Measurements from ENCODE around the gene NGDN. TPM values are rescaled to one million over a fixed set of nuclear protein-coding genes. Genes with fewer than 3 reads are reported as not detected.

Gene NGDN
- total and polyA plus RNA-seq, 2 donors (not counting 3 experiments of a cell fraction or from before 2014, with no cell fraction given): 25.6 to 36.5 TPM

DNA sequence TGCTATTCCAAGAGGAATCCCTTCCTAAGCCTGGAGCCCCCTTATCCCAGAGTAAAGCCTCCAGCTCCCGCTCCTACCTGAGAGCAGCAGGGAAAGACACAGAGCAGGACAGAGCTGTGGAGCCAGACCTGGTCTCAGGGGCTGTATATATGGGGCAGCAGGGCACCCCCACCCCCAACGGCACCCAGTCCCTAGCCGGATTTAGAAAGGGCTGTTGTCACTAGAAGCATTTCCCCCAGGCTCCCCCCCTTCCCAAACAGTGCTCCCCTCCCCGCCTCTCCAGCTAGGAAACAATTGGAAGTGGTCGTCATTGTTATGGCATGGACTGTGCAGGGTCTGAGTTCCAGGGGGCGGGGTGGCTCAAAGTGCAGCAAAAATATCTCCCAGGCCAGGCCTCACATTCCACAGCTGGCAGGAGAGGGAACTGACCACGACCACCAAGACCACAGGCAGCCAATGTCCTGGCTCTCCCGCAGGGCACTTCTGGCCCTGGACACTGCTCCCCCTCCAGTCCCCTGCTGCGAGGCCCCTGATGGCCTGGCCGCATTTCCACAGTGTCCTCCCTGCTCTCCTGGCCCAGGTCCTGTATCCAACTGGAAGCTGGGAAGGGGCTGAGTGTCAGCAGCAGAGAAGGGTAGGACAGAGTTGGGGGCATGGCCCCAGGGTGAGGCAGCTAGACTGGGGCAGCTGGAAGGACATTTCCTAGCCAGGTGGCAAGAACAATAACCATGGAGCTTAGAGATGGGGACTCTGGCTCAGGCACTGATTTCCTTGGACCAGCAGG is 33.8 kb upstream of the NGDN start, which contains the start of gene MYH7:
Gene MYH7 (minus strand): TSS at position 118 of the 784 bp plus-strand sequence. CDS start 1,928 bp downstream, outside the sequence.
- no peak within 1 kb of the TSS for H3K4me2 ChIP-seq (ENCODE audit: insufficient read depth, low read length)
- POLR2A ChIA-PET: no interaction called here

More for the DNA sequence above, 33.8 kb upstream of the NGDN start, which contains the start of gene MYH7:
- FAIRE-seq: no peak
- Histone ChIP-seq H3K4me1 (ENCODE audit: control insufficient read depth, extremely low read depth, insufficient read depth, low read length) (no peaks in the 10 kb centered on the region), H3K9me3 (replicated peaks; ENCODE audit: control insufficient read depth, insufficient read depth, low read length) (no peaks in the 10 kb centered on the region), H3K79me2 (ENCODE audit: control insufficient read depth, insufficient read depth, low read length) (no peaks in the 10 kb centered on the region), H2AFZ (ENCODE audit: low read depth, low read length) (no peak within 1 kb of the TSS), H3K9me1 (replicated peaks; ENCODE audit: control insufficient read depth, extremely low read depth, insufficient read depth, low read length) (no peaks in the 10 kb centered on the region), H3K9ac (replicated peaks; ENCODE audit: extremely low read depth, insufficient read depth, low read length) (no peak within 1 kb of the TSS), H4K20me1 (replicated peaks; ENCODE audit: control insufficient read depth, extremely low read depth, insufficient read depth, low read length) (no peaks in the 10 kb centered on the region), H3K27me3 (ENCODE audit: control insufficient read depth in 2 of 2, insufficient read depth in 2 of 2, low read length in 2 of 2) (no peaks in the 10 kb centered on the region), H3K36me3 (ENCODE audit: control insufficient read depth in 2 of 2, extremely low read depth in 1 of 2, insufficient read depth in 2 of 2, low read length in 2 of 2) (no peaks in the 10 kb centered on the region), H3K27ac (ENCODE audit: insufficient read depth, low read depth, low read length) (no peak within 1 kb of the TSS), H3K4me3 (replicated peaks in 1 of 3; ENCODE audit: insufficient read depth in 1 of 3, low read depth in 1 of 3, low read length in 3 of 3) (no peak within 1 kb of the TSS)
- dilution Hi-C loops (cut with MboI; ENCODE audit: extremely low pct_ligation_motif_present, low sequenced_read_pairs) (no loop called here), intact Hi-C loops (cut with micrococcal nuclease) (no loop called here)
- DNase-seq (ENCODE audit: low read depth, low spot score): no peak
- BruUV-seq (replicated peaks): no TSS peak
- TF ChIP-seq MAX (IDR thresholded peaks at IDR 0.05; ENCODE audit: insufficient read depth, insufficient read length): no peak
- TF ChIP-seq POLR2A (IDR thresholded peaks at IDR 0.05; ENCODE audit: low read depth, low read length): no peak
- TF ChIP-seq, protein P1, sequence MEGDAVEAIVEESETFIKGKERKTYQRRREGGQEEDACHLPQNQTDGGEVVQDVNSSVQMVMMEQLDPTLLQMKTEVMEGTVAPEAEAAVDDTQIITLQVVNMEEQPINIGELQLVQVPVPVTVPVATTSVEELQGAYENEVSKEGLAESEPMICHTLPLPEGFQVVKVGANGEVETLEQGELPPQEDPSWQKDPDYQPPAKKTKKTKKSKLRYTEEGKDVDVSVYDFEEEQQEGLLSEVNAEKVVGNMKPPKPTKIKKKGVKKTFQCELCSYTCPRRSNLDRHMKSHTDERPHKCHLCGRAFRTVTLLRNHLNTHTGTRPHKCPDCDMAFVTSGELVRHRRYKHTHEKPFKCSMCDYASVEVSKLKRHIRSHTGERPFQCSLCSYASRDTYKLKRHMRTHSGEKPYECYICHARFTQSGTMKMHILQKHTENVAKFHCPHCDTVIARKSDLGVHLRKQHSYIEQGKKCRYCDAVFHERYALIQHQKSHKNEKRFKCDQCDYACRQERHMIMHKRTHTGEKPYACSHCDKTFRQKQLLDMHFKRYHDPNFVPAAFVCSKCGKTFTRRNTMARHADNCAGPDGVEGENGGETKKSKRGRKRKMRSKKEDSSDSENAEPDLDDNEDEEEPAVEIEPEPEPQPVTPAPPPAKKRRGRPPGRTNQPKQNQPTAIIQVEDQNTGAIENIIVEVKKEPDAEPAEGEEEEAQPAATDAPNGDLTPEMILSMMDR (IDR thresholded peaks at IDR 0.05; ENCODE audit: extremely low read depth in 1 of 2, insufficient read depth in 1 of 2, low read depth in 1 of 2, low read length in 2 of 2): no peak
- no peak for TF ChIP-seq POLR2AphosphoS5 (IDR thresholded peaks at IDR 0.05; ENCODE audit: insufficient read depth, low read depth, low read length)
- no peak for TF ChIP-seq MYC (IDR thresholded peaks at IDR 0.05; ENCODE audit: low read depth, low read length)
- TF ChIP-seq JUN (IDR thresholded peaks at IDR 0.05; ENCODE audit: borderline replicate concordance, insufficient read depth, insufficient read length, low read depth): no peak
- no peak for TF ChIP-seq GATA2 (IDR thresholded peaks at IDR 0.05; ENCODE audit: insufficient read depth, insufficient read length, low read depth, low read length)
- TF ChIP-seq EZH2 (IDR thresholded peaks at IDR 0.05; ENCODE audit: borderline replicate concordance, low read depth, low read length, severe bottlenecking): no peak
- TF ChIP-seq FOS (IDR thresholded peaks at IDR 0.05; ENCODE audit: borderline replicate concordance, insufficient read depth, low read length): no peak
- CTCF ChIA-PET: interaction anchor here (1.0 kb wide), 1 partner anchor 22 kb away, joined by 3 read pairs; no protein-coding TSS in a partner anchor
